KMS-11 (cell line): ENCODE data around the gene CACNA2D3.

ENCODE experiments used
- H2AFZ ChIP-seq: fragments of 200-600 bp; sonication (generic); 2 replicates; pipeline ENCODE4 v1.6.1; 2016; ENCODE audit warnings: antibody characterized with exemption, mixed run types, low read depth
- H3K27ac ChIP-seq: fragments of 200-600 bp; sonication (generic); 2 replicates; pipeline ENCODE4 v1.6.1; 2016; ENCODE audit warnings: mild to moderate bottlenecking, mixed run types
- H3K27me3 ChIP-seq: fragments of 200-600 bp; sonication (generic); 2 replicates; pipeline ENCODE4 v1.6.1; 2017; ENCODE audit warnings: mild to moderate bottlenecking, low read depth, mixed run types, moderate library complexity; ENCODE audit not compliant: insufficient read depth
- H3K36me3 ChIP-seq: fragments of 200-600 bp; sonication (generic); 2 replicates; pipeline ENCODE4 v1.6.1; 2017; ENCODE audit warnings: mild to moderate bottlenecking, mixed run types; ENCODE audit not compliant: insufficient read depth
- H3K4me1 ChIP-seq: fragments of 200-600 bp; sonication (generic); 2 replicates; pipeline ENCODE4 v1.6.1; 2016; ENCODE audit warnings: mild to moderate bottlenecking, low read depth, mixed run types; ENCODE audit not compliant: poor library complexity, severe bottlenecking
- H3K4me2 ChIP-seq: fragments of 200-600 bp; sonication (generic); 2 replicates; pipeline ENCODE4 v1.7.0; 2016; ENCODE audit warnings: mild to moderate bottlenecking, mixed run types
- H3K4me3 ChIP-seq: fragments of 200-600 bp; sonication (generic); IDR thresholded peaks from 2 replicates; pipeline ENCODE4 v1.6.1; 2017; ENCODE audit warnings: low read depth, low read length, mixed read lengths; ENCODE audit not compliant: insufficient read depth
- H3K79me2 ChIP-seq: fragments of 200-600 bp; sonication (generic); 2 replicates; pipeline ENCODE4 v1.6.1; 2016; ENCODE audit warnings: low read depth, mixed run types; ENCODE audit not compliant: insufficient read depth
- H3K9ac ChIP-seq: fragments of 200-600 bp; sonication (generic); 2 replicates; pipeline ENCODE4 v1.6.1; 2016; ENCODE audit warnings: mild to moderate bottlenecking, mixed run types
- H4K20me1 ChIP-seq: fragments of 200-600 bp; sonication (generic); 2 replicates; pipeline ENCODE4 v1.6.1; 2016; ENCODE audit warnings: mild to moderate bottlenecking, mixed run types; ENCODE audit not compliant: insufficient read depth
- CTCF ChIP-seq: fragments of 200-600 bp; sonication (generic); conservative IDR thresholded peaks from 2 replicates; pipeline ENCODE4 v1.6.1; 2017; ENCODE audit warnings: low read depth, mild to moderate bottlenecking, antibody characterized with exemption, low read length, moderate library complexity, mixed read lengths

Gene CACNA2D3

GRCh38 chr3:54180921-54181320, 58.6 kb downstream of the CACNA2D3 start:
- Histone ChIP-seq H3K27ac (no peak overlapping the region), H3K27me3 (no peaks in the 10 kb centered on the region), H3K4me3 (no peak overlapping the region), H4K20me1 (no peaks in the 10 kb centered on the region), H3K4me2 (no peak overlapping the region), H3K36me3 (no peaks in the 10 kb centered on the region), H3K79me2 (no peaks in the 10 kb centered on the region), H2AFZ (no peak overlapping the region), H3K4me1 (no peaks in the 10 kb centered on the region), H3K9ac (no peak overlapping the region)
- no peak for TF ChIP-seq CTCF

GRCh38 chr3:54182242-54182641, 59.9 kb downstream of the CACNA2D3 start:
- H3K79me2 ChIP-seq, result no peaks in the 10 kb centered on the region
- H3K4me1 ChIP-seq, result no peaks in the 10 kb centered on the region
- H4K20me1 ChIP-seq, result no peaks in the 10 kb centered on the region
- no peaks in the 10 kb centered on the region for H3K36me3 ChIP-seq
- H3K4me2 ChIP-seq, result no peak overlapping the region
- no peak overlapping the region for H2AFZ ChIP-seq
- no peak overlapping the region for H3K4me3 ChIP-seq
- no peak overlapping the region for H3K27ac ChIP-seq
- H3K27me3 ChIP-seq, result no peaks in the 10 kb centered on the region
- no peak for TF ChIP-seq CTCF
- H3K9ac ChIP-seq, result no peak overlapping the region

- no peak overlapping the region for H3K4me2 ChIP-seq
- no peaks in the 10 kb centered on the region for H3K36me3 ChIP-seq
- no peak for TF ChIP-seq CTCF
- H4K20me1 ChIP-seq, result no peaks in the 10 kb centered on the region
- no peaks in the 10 kb centered on the region for H3K4me1 ChIP-seq
- no peaks in the 10 kb centered on the region for H3K79me2 ChIP-seq
- H2AFZ ChIP-seq, result no peak overlapping the region
- no peak overlapping the region for H3K4me3 ChIP-seq
- H3K27ac ChIP-seq, result no peak overlapping the region
- no peaks in the 10 kb centered on the region for H3K27me3 ChIP-seq
- no peak overlapping the region for H3K9ac ChIP-seq
These were observed 63.4 kb downstream of the CACNA2D3 start for GRCh38 chr3:54185740-54186139.

GRCh38 chr3:54188176-54188791, 65.9 kb downstream of the CACNA2D3 start:
- no peak overlapping the region for H3K4me3 ChIP-seq
- no peaks in the 10 kb centered on the region for H4K20me1 ChIP-seq
- H3K4me2 ChIP-seq, result no peak overlapping the region
- no peak overlapping the region for H3K27ac ChIP-seq
- H3K4me1 ChIP-seq, result no peaks in the 10 kb centered on the region
- H3K9ac ChIP-seq, result no peak overlapping the region
- no peaks in the 10 kb centered on the region for H3K79me2 ChIP-seq
- H3K27me3 ChIP-seq, result no peaks in the 10 kb centered on the region
- no peaks in the 10 kb centered on the region for H3K36me3 ChIP-seq
- no peak for TF ChIP-seq CTCF
- no peak overlapping the region for H2AFZ ChIP-seq
